Neutrophil (primary cell): ENCODE results near the gene TNNI3K.

Experiments used
- H3K27ac ChIP-seq: fragments of 200-600 bp; sonication (generic); 2 replicates; pipeline ENCODE4 v1.5.1; 2016; ENCODE audit warnings: mild to moderate bottlenecking, moderate library complexity
- H3K27me3 ChIP-seq: fragments of 200-600 bp; sonication (generic); 2 replicates; pipeline ENCODE4 v1.6.0; 2016; ENCODE audit warnings: mild to moderate bottlenecking
- H3K36me3 ChIP-seq: fragments of 200-600 bp; sonication (generic); 2 replicates; pipeline ENCODE4 v1.5.1; 2017
- H3K4me1 ChIP-seq, 2 experiments: fragments of 200-600 bp in 1 of 2; sonication (generic) in 1 of 2; 1 replicate in 1 of 2; 2 replicates in 1 of 2; pipeline versions ENCODE4 v1.5.1 to v1.6.1; 2013 to 2016; ENCODE audit warnings: low read depth in 1 of 2, low read length in 1 of 2, mild to moderate bottlenecking in 1 of 2, moderate library complexity in 1 of 2; ENCODE audit not compliant: control insufficient read depth in 1 of 2, insufficient read depth in 1 of 2
- H3K4me3 ChIP-seq, 2 experiments: fragments of 200-600 bp in 1 of 2; sonication (generic) in 1 of 2; 1 replicate in 1 of 2; 2 replicates in 1 of 2; pipeline ENCODE4 v1.5.1; 2013 to 2016; ENCODE audit warnings: low read depth in 1 of 2, low read length in 1 of 2, mild to moderate bottlenecking in 1 of 2, moderate library complexity in 1 of 2
- H3K9me3 ChIP-seq: fragments of 200-600 bp; sonication (generic); 2 replicates; pipeline ENCODE4 v1.5.1; 2016
- CTCF ChIP-seq: fragments of 200-600 bp; sonication (generic); IDR thresholded peaks from 2 replicates; pipeline ENCODE4 v1.5.1; 2016; ENCODE audit warnings: antibody characterized with exemption

The TNNI3K gene

GRCh38 chr1:74578101-74578500 lies 342.9 kb downstream of the TNNI3K start:
- H3K9me3 ChIP-seq: no peaks in the 10 kb centered on the region

GRCh38 chr1:74579425-74579824 lies 344.2 kb downstream of the TNNI3K start:
- no peaks in the 10 kb centered on the region for H3K9me3 ChIP-seq
- no peak overlapping the region for H3K27ac ChIP-seq
- no peaks in the 10 kb centered on the region for H3K4me1 ChIP-seq
- H3K4me3 ChIP-seq: no peak overlapping the region
- H3K36me3 ChIP-seq: no peaks in the 10 kb centered on the region
- no peak for TF ChIP-seq CTCF
- no peaks in the 10 kb centered on the region for H3K27me3 ChIP-seq

More at GRCh38 chr1:74578101-74578500, 342.9 kb downstream of the TNNI3K start:
- Histone ChIP-seq H3K4me1 (no peaks in the 10 kb centered on the region), H3K27ac (no peak overlapping the region), H3K4me3 (no peak overlapping the region), H3K36me3 (no peaks in the 10 kb centered on the region), H3K27me3 (no peaks in the 10 kb centered on the region)
- TF ChIP-seq CTCF: no peak

GRCh38 chr1:74583397-74583796 lies 348.2 kb downstream of the TNNI3K start:
- Histone ChIP-seq H3K36me3 (no peaks in the 10 kb centered on the region), H3K4me1 (no peaks in the 10 kb centered on the region), H3K9me3 (no peaks in the 10 kb centered on the region), H3K27ac (no peak overlapping the region), H3K4me3 (no peak overlapping the region), H3K27me3 (no peaks in the 10 kb centered on the region)
- TF ChIP-seq CTCF: no peak

GRCh38 chr1:74584185-74584584 lies 349.0 kb downstream of the TNNI3K start:
- H3K9me3 ChIP-seq: no peaks in the 10 kb centered on the region
- no peak for TF ChIP-seq CTCF
- no peaks in the 10 kb centered on the region for H3K27me3 ChIP-seq
- H3K36me3 ChIP-seq: no peaks in the 10 kb centered on the region
- H3K4me1 ChIP-seq: no peaks in the 10 kb centered on the region
- H3K27ac ChIP-seq: no peak overlapping the region
- H3K4me3 ChIP-seq: no peak overlapping the region

- Histone ChIP-seq H3K9me3 (no peaks in the 10 kb centered on the region), H3K27me3 (no peaks in the 10 kb centered on the region), H3K4me3 (no peak overlapping the region), H3K4me1 (no peaks in the 10 kb centered on the region), H3K27ac (no peak overlapping the region), H3K36me3 (no peaks in the 10 kb centered on the region)
- TF ChIP-seq CTCF: no peak
These were observed 351.2 kb downstream of the TNNI3K start for GRCh38 chr1:74586253-74586897.
